Hepatocyte (in vitro differentiated cells): Measurements from ENCODE around the gene CNDP1.

Experiments used
- EZH2 ChIP-seq: fragments of 200-600 bp; sonication (generic); IDR thresholded peaks from 2 replicates; pipeline ENCODE4 v1.6.1; 2016; ENCODE audit warnings: antibody characterized with exemption, mild to moderate bottlenecking, borderline replicate concordance
- TF ChIP-seq, protein P1 (sequence below): fragments of 200-600 bp; sonication (generic); IDR thresholded peaks from 2 replicates; pipeline ENCODE4 v1.5.1; 2016; ENCODE audit warnings: antibody characterized with exemption, mild to moderate bottlenecking; ENCODE audit not compliant: poor library complexity

DNA sequence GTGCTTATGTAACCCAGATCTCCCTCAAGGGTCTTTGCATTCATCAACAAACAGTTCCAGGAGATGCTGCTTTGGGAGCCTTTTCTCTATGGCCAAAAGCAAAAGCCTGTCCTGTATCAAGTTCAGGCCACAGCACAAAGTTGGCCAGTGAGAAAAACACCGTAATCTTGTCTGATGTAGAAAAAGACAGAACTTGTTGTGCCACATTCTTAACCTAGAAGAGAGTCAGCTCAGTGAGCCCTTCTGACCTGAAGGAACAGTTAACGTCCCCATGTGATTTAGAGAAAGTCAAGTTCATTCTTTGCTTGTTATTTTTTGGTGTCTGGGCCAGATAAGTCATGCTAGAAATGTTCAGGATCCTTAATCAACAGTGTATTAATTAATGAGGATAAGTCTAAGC is 7.8 kb upstream of the CNDP1 start:
- TF ChIP-seq, protein P1, sequence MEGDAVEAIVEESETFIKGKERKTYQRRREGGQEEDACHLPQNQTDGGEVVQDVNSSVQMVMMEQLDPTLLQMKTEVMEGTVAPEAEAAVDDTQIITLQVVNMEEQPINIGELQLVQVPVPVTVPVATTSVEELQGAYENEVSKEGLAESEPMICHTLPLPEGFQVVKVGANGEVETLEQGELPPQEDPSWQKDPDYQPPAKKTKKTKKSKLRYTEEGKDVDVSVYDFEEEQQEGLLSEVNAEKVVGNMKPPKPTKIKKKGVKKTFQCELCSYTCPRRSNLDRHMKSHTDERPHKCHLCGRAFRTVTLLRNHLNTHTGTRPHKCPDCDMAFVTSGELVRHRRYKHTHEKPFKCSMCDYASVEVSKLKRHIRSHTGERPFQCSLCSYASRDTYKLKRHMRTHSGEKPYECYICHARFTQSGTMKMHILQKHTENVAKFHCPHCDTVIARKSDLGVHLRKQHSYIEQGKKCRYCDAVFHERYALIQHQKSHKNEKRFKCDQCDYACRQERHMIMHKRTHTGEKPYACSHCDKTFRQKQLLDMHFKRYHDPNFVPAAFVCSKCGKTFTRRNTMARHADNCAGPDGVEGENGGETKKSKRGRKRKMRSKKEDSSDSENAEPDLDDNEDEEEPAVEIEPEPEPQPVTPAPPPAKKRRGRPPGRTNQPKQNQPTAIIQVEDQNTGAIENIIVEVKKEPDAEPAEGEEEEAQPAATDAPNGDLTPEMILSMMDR = no peak
- TF ChIP-seq EZH2 = no peak
